ENCODE measurements around the gene KCNAB1.
"Not testable (repeated sequence)": the region's sequence is repeated elsewhere in the genome, so short reads cannot be mapped to it uniquely, and the experiment has no call there.

Gene KCNAB1

GRCh38 chr3:156120528-156121251 is at the start of gene KCNAB1:
TSS of gene KCNAB1 (plus strand) at chr3:156120578.
- DNase-seq (ENCODE audit: low read depth, low spot score): peak; percentile 23

GRCh38 chr3:156071031-156071430 is 49.3 kb upstream of the KCNAB1 start:
- no peak for DNase-seq (ENCODE audit: low read depth, low spot score)

GRCh38 chr3:156072950-156073657 is 47.3 kb upstream of the KCNAB1 start:
- DNase-seq (ENCODE audit: low read depth, low spot score): not testable (repeated sequence)

- DNase-seq (ENCODE audit: low read depth, low spot score): no peak
These were observed 30.3 kb upstream of the KCNAB1 start for GRCh38 chr3:156090126-156090525.

- peak; percentile 69 for DNase-seq (ENCODE audit: low read depth, low spot score)
These were observed 26.4 kb upstream of the KCNAB1 start for GRCh38 chr3:156093964-156094363.

- DNase-seq (ENCODE audit: low read depth, low spot score): no peak
These were observed 26.0 kb upstream of the KCNAB1 start for GRCh38 chr3:156094391-156094790.

- DNase-seq (ENCODE audit: low read depth, low spot score): not testable (repeated sequence)
These were observed 24.7 kb upstream of the KCNAB1 start for GRCh38 chr3:156095652-156096051.

GRCh38 chr3:156098437-156099035 is 21.8 kb upstream of the KCNAB1 start:
- no peak for DNase-seq (ENCODE audit: low read depth, low spot score)

GRCh38 chr3:156099348-156099747 is 21.0 kb upstream of the KCNAB1 start:
- not testable (repeated sequence) for DNase-seq (ENCODE audit: low read depth, low spot score)

GRCh38 chr3:156099984-156100383 is 20.4 kb upstream of the KCNAB1 start:
- not testable (repeated sequence) for DNase-seq (ENCODE audit: low read depth, low spot score)

GRCh38 chr3:156102267-156102931 is 18.0 kb upstream of the KCNAB1 start:
- no peak for DNase-seq (ENCODE audit: low read depth, low spot score)

GRCh38 chr3:156106721-156107373 is 13.5 kb upstream of the KCNAB1 start:
- DNase-seq (ENCODE audit: low read depth, low spot score): peak; percentile 6

- DNase-seq (ENCODE audit: low read depth, low spot score): no peak
These were observed 12.9 kb upstream of the KCNAB1 start for GRCh38 chr3:156107504-156107903.

GRCh38 chr3:156108616-156109015 is 11.8 kb upstream of the KCNAB1 start:
- DNase-seq (ENCODE audit: low read depth, low spot score): no peak

GRCh38 chr3:156109989-156110388 is 10.4 kb upstream of the KCNAB1 start:
- no peak for DNase-seq (ENCODE audit: low read depth, low spot score)

GRCh38 chr3:156126467-156126866 is 6.1 kb downstream of the KCNAB1 start:
- DNase-seq (ENCODE audit: low read depth, low spot score): no peak

GRCh38 chr3:156131241-156131640 is 10.9 kb downstream of the KCNAB1 start:
- DNase-seq (ENCODE audit: low read depth, low spot score): no peak

GRCh38 chr3:156131799-156132198 is 11.4 kb downstream of the KCNAB1 start:
- no peak for DNase-seq (ENCODE audit: low read depth, low spot score)

- DNase-seq (ENCODE audit: low read depth, low spot score): no peak
These were observed 11.9 kb downstream of the KCNAB1 start for GRCh38 chr3:156132313-156132712.

- DNase-seq (ENCODE audit: low read depth, low spot score): no peak
These were observed 12.7 kb downstream of the KCNAB1 start for GRCh38 chr3:156133076-156133475.

- no peak for DNase-seq (ENCODE audit: low read depth, low spot score)
These were observed 15.7 kb downstream of the KCNAB1 start for GRCh38 chr3:156135921-156136638.

Measured in ELF-1 (cell line).